Measurements from ENCODE around the gene KLRF1.

Gene KLRF1

DNA sequence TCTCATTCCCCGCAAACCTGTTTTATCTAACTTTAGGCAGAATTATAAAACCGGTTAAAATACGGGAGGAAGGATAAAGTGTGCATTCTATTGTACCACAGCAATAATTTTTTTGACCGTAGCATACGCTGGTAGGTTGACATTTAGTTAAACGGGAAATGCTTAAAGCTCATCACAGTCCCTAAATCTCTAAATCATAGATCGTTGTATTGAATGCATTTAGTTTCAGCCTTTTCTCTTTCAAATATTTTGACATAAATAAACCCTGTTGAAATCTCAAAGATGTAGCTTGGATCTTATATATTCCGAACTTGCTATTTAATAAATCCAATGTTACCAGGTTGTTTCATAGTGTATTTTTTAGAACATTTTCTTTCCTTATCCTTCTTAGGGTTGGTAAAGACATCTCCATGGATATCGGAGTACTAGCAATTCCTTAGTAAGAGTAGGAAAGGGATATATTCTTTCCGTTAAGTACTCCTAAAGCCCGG is 41.1 kb downstream of the KLRF1 start:
- no peak for DNase-seq
- Histone ChIP-seq H3K27ac (no peak overlapping the region), H3K9me3 (ENCODE audit: severe bottlenecking) (no peaks in the 10 kb centered on the region), H3K4me3 (ENCODE audit: low read depth, low read length) (no peak overlapping the region), H3K36me3 (no peaks in the 10 kb centered on the region), H3K27me3 (ENCODE audit: insufficient read depth, low read depth, severe bottlenecking) (no peaks in the 10 kb centered on the region)
- no peak for TF ChIP-seq CTCF (IDR thresholded peaks at IDR 0.05; ENCODE audit: low read depth, low read length)

GRCh38 chr12:9868951-9869306 is 41.6 kb downstream of the KLRF1 start:
- H3K27me3 ChIP-seq (ENCODE audit: insufficient read depth, low read depth, severe bottlenecking): no peaks in the 10 kb centered on the region
- no peak overlapping the region for H3K4me3 ChIP-seq (ENCODE audit: low read depth, low read length)
- no peaks in the 10 kb centered on the region for H3K9me3 ChIP-seq (ENCODE audit: severe bottlenecking)
- no peak overlapping the region for H3K27ac ChIP-seq
- TF ChIP-seq CTCF (IDR thresholded peaks at IDR 0.05; ENCODE audit: low read depth, low read length): no peak
- no peak for DNase-seq
- H3K36me3 ChIP-seq: no peaks in the 10 kb centered on the region

- Histone ChIP-seq H3K27me3 (ENCODE audit: insufficient read depth, low read depth, severe bottlenecking) (no peaks in the 10 kb centered on the region), H3K36me3 (no peaks in the 10 kb centered on the region), H3K9me3 (ENCODE audit: severe bottlenecking) (no peaks in the 10 kb centered on the region), H3K4me3 (ENCODE audit: low read depth, low read length) (peak within 1 kb of the TSS; percentile 38), H3K27ac (peak within 1 kb of the TSS; percentile 3; the same call in 1 of the 2 replicates)
- DNase-seq: no peak
- no peak for TF ChIP-seq CTCF (IDR thresholded peaks at IDR 0.05; ENCODE audit: low read depth, low read length)
Observed at GRCh38 chr12:9869307-9870161, 42.3 kb downstream of the KLRF1 start, which contains the start of gene CLEC2B. Gene CLEC2B, minus strand, starts transcription at chr12:9869354.

DNA sequence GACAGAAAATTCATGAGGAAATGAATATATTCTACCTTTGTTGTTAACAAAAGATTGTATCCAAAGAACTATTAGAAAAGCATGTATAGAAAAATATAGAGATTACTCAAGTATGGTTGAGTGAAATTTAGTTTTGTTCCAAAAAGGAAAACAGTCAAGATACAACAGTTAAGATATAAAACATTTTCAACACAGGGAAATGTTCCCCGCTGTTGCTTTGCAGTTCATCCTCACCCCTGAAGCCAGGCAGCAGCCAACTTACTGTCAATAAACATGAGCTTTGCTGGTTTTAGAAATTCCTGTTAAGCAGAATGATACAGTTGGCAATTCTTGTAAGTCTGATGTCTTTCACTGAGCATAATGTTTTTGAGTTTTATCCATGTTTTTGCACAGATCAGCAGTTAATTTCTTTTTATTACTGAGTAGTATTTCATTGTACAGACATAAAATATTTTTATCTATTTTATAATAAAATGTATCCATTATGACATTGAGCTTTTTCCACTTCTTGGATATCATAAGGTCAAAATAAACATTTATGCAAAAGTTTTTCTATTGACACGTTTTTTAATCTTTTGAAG is 43.1 kb downstream of the KLRF1 start:
- DNase-seq: no peak
- H3K27me3 ChIP-seq (ENCODE audit: insufficient read depth, low read depth, severe bottlenecking): no peaks in the 10 kb centered on the region
- peak overlapping the region; percentile 38; the same call in 1 of the 2 replicates for H3K4me3 ChIP-seq (ENCODE audit: low read depth, low read length)
- no peak for TF ChIP-seq CTCF (IDR thresholded peaks at IDR 0.05; ENCODE audit: low read depth, low read length)
- no peak overlapping the region for H3K27ac ChIP-seq
- H3K36me3 ChIP-seq: no peaks in the 10 kb centered on the region
- no peaks in the 10 kb centered on the region for H3K9me3 ChIP-seq (ENCODE audit: severe bottlenecking)

DNA sequence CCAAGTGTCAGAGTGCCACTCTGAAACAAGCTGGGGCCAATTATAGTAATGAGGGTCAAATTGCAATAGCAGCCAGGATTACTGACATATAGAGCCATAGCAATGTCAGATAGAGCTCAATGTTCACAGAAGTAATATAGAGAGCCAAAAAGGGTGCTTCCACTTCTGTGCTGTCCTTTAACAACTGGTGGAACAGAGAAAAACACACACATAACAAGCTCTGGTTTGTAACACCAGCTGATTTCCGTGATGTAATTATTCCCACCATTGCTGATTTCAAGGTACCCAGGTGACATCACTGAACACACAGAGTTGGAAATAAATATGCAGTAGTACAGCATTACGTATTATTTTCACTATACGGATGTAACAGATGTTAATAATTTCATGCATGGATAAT is 44.9 kb downstream of the KLRF1 start:
- Histone ChIP-seq H3K4me3 (ENCODE audit: low read depth, low read length) (peak overlapping the region; percentile 18), H3K9me3 (ENCODE audit: severe bottlenecking) (no peaks in the 10 kb centered on the region), H3K27ac (peak overlapping the region; percentile 49), H3K27me3 (ENCODE audit: insufficient read depth, low read depth, severe bottlenecking) (no peaks in the 10 kb centered on the region), H3K36me3 (no peaks in the 10 kb centered on the region)
- no peak for DNase-seq
- TF ChIP-seq CTCF (IDR thresholded peaks at IDR 0.05; ENCODE audit: low read depth, low read length): no peak
